Fibroblast of skin of back (primary cell): Measurements from ENCODE around the gene SPEM1.
"Not testable (repeated sequence)": the region's sequence is repeated elsewhere in the genome, so short reads cannot be mapped to it uniquely, and the experiment has no call there.

Experiments used
- DNase-seq: peaks from one replicate; pipeline ENCODE4 v3.0.0-alpha.2; 2013

SPEM1 gene

GRCh38 chr17:7470457-7470973 is 50.4 kb downstream of the SPEM1 start:
- not testable (repeated sequence) for DNase-seq
